Endothelial cell of umbilical vein (primary cell): ENCODE measurements around the gene PIGT. TPM values are rescaled to one million over a fixed set of nuclear protein-coding genes. Genes with fewer than 3 reads are reported as not detected.

Source experiments
- BruUV-seq: library from RNA; stranded (reverse); fragments of 400-500 nt; replicated peaks from 2 replicates; lab custom pipeline; 2021; lab: Mats Ljungman, UMichigan
- CTCF ChIA-PET: fragments of 300-600, 350-600 bp; sonication (Branson Sonifier 250); formaldehyde crosslinking; loops from one replicate; lab custom pipeline; 2021; ENCODE audit warnings: antibody characterized with exemption, inconsistent platforms; lab: Charles Lee
- POLR2A ChIA-PET: fragments of 300-600, 350-600 bp; sonication (Branson Sonifier 250); formaldehyde crosslinking; loops from one replicate; lab custom pipeline; 2021; ENCODE audit warnings: antibody characterized with exemption, inconsistent platforms; lab: Charles Lee
- DNase-seq: peaks from one replicate; pipeline ENCODE4 v3.0.0-alpha.2; 2011; ENCODE audit warnings: low read depth, low spot score
- FAIRE-seq: peaks from 2 replicates; lab custom pipeline; 2011; peaks lifted over from hg19 to GRCh38; lab: Jason Lieb, UNC
- H2AFZ ChIP-seq: 2 replicates; pipeline ENCODE4 v1.6.0; 2012; ENCODE audit warnings: low read depth, low read length, control low read depth, inconsistent platforms
- H3K27ac ChIP-seq: 2 replicates; pipeline ENCODE4 v1.5.1; 2011; ENCODE audit warnings: low read depth, mild to moderate bottlenecking, control low read depth, low read length, moderate library complexity; ENCODE audit not compliant: insufficient read depth
- H3K27me3 ChIP-seq, 2 experiments: 2 replicates each; pipeline versions ENCODE4 v1.6.0 to v1.6.1; 2011; ENCODE audit warnings: low read length in 2 of 2, mixed read lengths in 1 of 2; ENCODE audit not compliant: control insufficient read depth in 2 of 2, insufficient read depth in 2 of 2
- H3K36me3 ChIP-seq, 2 experiments: 2 replicates in 1 of 2; 3 replicates in 1 of 2; pipeline ENCODE4 v1.5.1; 2011; ENCODE audit warnings: low read length in 2 of 2, mild to moderate bottlenecking in 1 of 2, moderate library complexity in 1 of 2; ENCODE audit not compliant: control insufficient read depth in 2 of 2, insufficient read depth in 2 of 2; ENCODE audit errors: extremely low read depth in 1 of 2
- H3K4me1 ChIP-seq: 3 replicates; pipeline ENCODE4 v1.5.1; 2011; ENCODE audit warnings: mild to moderate bottlenecking, low read length; ENCODE audit not compliant: control insufficient read depth, insufficient read depth; ENCODE audit errors: extremely low read depth
- H3K4me2 ChIP-seq: 2 replicates; pipeline ENCODE4 v1.6.1; 2011; ENCODE audit warnings: low read length, control low read depth, mixed read lengths; ENCODE audit not compliant: insufficient read depth
- H3K4me3 ChIP-seq, 3 experiments: fragments of 200-600 bp in 1 of 3; sonication (generic), shearing (Covaris generic) in 1 of 3; replicated peaks in 1 of 3; 2 replicates each; pipeline ENCODE4 v1.5.1; 2011 to 2016; ENCODE audit warnings: control low read depth in 3 of 3, low read length in 3 of 3, mild to moderate bottlenecking in 2 of 3, inconsistent platforms in 1 of 3, low read depth in 1 of 3, moderate library complexity in 1 of 3; ENCODE audit not compliant: insufficient read depth in 1 of 3
- H3K79me2 ChIP-seq: 2 replicates; pipeline ENCODE4 v1.6.0; 2012; ENCODE audit warnings: low read length, inconsistent platforms; ENCODE audit not compliant: control insufficient read depth, insufficient read depth
- H3K9ac ChIP-seq: replicated peaks from 2 replicates; pipeline ENCODE3; 2011; ENCODE audit warnings: low read length, control low read depth; ENCODE audit not compliant: insufficient read depth; ENCODE audit errors: extremely low read depth
- H3K9me1 ChIP-seq: replicated peaks from 3 replicates; pipeline ENCODE4 v1.6.0; 2011; ENCODE audit warnings: mild to moderate bottlenecking, low read length; ENCODE audit not compliant: control insufficient read depth, insufficient read depth; ENCODE audit errors: extremely low read depth
- H3K9me3 ChIP-seq: replicated peaks from 2 replicates; pipeline ENCODE4 v1.5.1; 2012; ENCODE audit warnings: low read length, inconsistent platforms; ENCODE audit not compliant: control insufficient read depth, insufficient read depth
- H4K20me1 ChIP-seq: replicated peaks from 2 replicates; pipeline ENCODE3; 2011; ENCODE audit warnings: mild to moderate bottlenecking, low read length; ENCODE audit not compliant: control insufficient read depth, insufficient read depth; ENCODE audit errors: extremely low read depth
- CTCF ChIP-seq, 2 donors: IDR thresholded peaks; 1 replicate in 1 of 2; 2 replicates in 1 of 2; pipeline ENCODE4 v1.5.1; 2011; ENCODE audit warnings: low read length in 2 of 2, mild to moderate bottlenecking in 2 of 2, moderate library complexity in 2 of 2, control low read depth in 1 of 2, inconsistent platforms in 1 of 2, low read depth in 1 of 2; ENCODE audit not compliant: insufficient read depth in 1 of 2; ENCODE audit errors: extremely low read depth in 1 of 2
- EZH2 ChIP-seq: IDR thresholded peaks from 2 replicates; pipeline ENCODE4 v1.6.1; 2012; ENCODE audit warnings: borderline replicate concordance, low read depth, mild to moderate bottlenecking, moderate library complexity, low read length, inconsistent platforms; ENCODE audit not compliant: severe bottlenecking
- FOS ChIP-seq: IDR thresholded peaks from 2 replicates; pipeline ENCODE4 v1.6.1; 2011; ENCODE audit warnings: mild to moderate bottlenecking, low read length, moderate library complexity, borderline replicate concordance; ENCODE audit not compliant: insufficient read depth
- JUN ChIP-seq: IDR thresholded peaks from 2 replicates; pipeline ENCODE4 v1.6.1; 2011; ENCODE audit warnings: borderline replicate concordance, low read depth; ENCODE audit not compliant: insufficient read length, insufficient read depth
- POLR2AphosphoS5 ChIP-seq: IDR thresholded peaks from 2 replicates; pipeline ENCODE4 v1.6.1; 2012; ENCODE audit warnings: low read depth, mild to moderate bottlenecking, control low read depth, low read length, moderate library complexity; ENCODE audit not compliant: insufficient read depth
- dilution Hi-C: fragments of 300-500 bp; cut with MboI; formaldehyde crosslinking; loops from one replicate; pipeline ENCODE4 v1.15.0; 2019; ENCODE audit warnings: low sequenced_read_pairs; ENCODE audit not compliant: extremely low pct_ligation_motif_present
- intact Hi-C: fragments of 100-400 bp; cut with micrococcal nuclease; formaldehyde crosslinking; loops from one replicate; pipeline ENCODE4 v1.10.0; 2022
- polyA plus RNA-seq, 4 experiments: library from polyadenylated mRNA; depleted of rRNA in 3 of 4; stranded (reverse) in 3 of 4; unstranded in 1 of 4; fragments of >200 nt; gene quantifications; 2 replicates each; pipeline versions ENCODE4 v1.2.1 to v1.2.3, GENCODE V29; 2011 to 2012; ENCODE audit warnings: missing spikeins in 1 of 4
- total RNA-seq: library from RNA; stranded (reverse); gene quantifications from 2 replicates; pipeline ENCODE4 v1.2.3, GENCODE V29; 2021

The PIGT gene
- total and polyA plus RNA-seq, 2 donors (not counting 3 experiments of a cell fraction or from before 2014, with no cell fraction given): 96.8 to 143 TPM

DNA sequence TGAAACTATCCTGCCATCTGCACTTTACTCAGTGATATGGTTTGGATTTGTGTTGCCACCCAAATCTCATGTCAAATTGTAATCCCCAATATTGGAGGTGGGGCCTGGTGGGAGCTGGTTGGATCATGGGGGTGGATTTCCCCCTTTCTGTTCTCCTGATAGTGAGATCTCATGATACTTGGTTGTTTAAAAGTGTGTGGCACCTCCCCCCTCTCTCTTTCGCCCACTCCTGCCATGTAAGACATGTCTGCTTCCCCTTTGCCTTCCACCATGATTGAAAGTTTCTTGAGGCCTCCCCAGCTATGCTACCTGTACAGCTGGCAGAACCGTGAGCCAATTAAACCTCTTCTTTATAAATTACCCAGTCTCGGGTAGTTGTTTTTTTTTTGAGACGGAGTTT is 18.0 kb downstream of the PIGT start:
- TF ChIP-seq POLR2AphosphoS5: no peak
- no peak for TF ChIP-seq CTCF (IDR thresholded peaks at IDR 0.05; ENCODE audit: extremely low read depth in 1 of 2, insufficient read depth in 1 of 2, low read depth in 1 of 2, low read length in 2 of 2)
- TF ChIP-seq JUN: no peak
- no peak for TF ChIP-seq EZH2
- no peak for TF ChIP-seq FOS
- H3K9ac ChIP-seq: no peak overlapping the region
- no peaks in the 10 kb centered on the region for H3K36me3 ChIP-seq
- no peaks in the 10 kb centered on the region for H3K27me3 ChIP-seq
- no peak overlapping the region for H2AFZ ChIP-seq
- no peaks in the 10 kb centered on the region for H3K9me1 ChIP-seq
- ChIA-PET POLR2A (interaction anchor here (0.7 kb wide), 1 partner anchor 74 kb away, joined by 3 read pairs; no protein-coding TSS in a partner anchor), CTCF (interaction anchor here (0.7 to 12.5 kb wide), 3 partner anchors 15 to 112 kb away, joined by 3 to 416 read pairs (median 389); no protein-coding TSS in a partner anchor)
- H3K4me3 ChIP-seq: no peak overlapping the region
- no peak overlapping the region for H3K4me2 ChIP-seq
- BruUV-seq: no TSS peak
- intact Hi-C loops (no loop called here), dilution Hi-C loops (no loop called here)
- H3K4me1 ChIP-seq: peaks cover 6% of the 10 kb centered on the region
- DNase-seq (no peak), FAIRE-seq (no peak)
- H4K20me1 ChIP-seq: no peaks in the 10 kb centered on the region
- H3K9me3 ChIP-seq: no peaks in the 10 kb centered on the region
- H3K27ac ChIP-seq: no peak overlapping the region
- H3K79me2 ChIP-seq: no peaks in the 10 kb centered on the region
